Smooth muscle cell of the coronary artery (primary cell): ENCODE results near the gene SRPX. TPM values are rescaled to one million over a fixed set of nuclear protein-coding genes. Genes with fewer than 3 reads are reported as not detected.

Experiments
- total RNA-seq: library from RNA; depleted of rRNA; stranded (reverse); fragments of >200 nt; gene quantifications from 2 replicates; pipeline ENCODE4 v1.2.3, GENCODE V29; 2014; ENCODE audit warnings: low replicate concordance

SRPX gene
- total RNA-seq = 349 and 576 TPM in 2 replicates

GRCh38 chrX:38220415-38221390 lies at the start of gene SRPX:
Gene SRPX (minus strand): TSS chrX:38220871. CDS start chrX:38220792, 79 bp downstream.

Other genes starting within 250 kb of the SRPX start
- 0.35 and 0.60 TPM in 2 replicates for gene SYTL5, start 214.3 kb downstream of the SRPX start, total RNA-seq
- gene RPGR, start 106.6 kb upstream of the SRPX start, total RNA-seq = 2.3 and 4.4 TPM in 2 replicates
- not detected in 2 replicates for gene OTC, start 131.7 kb upstream of the SRPX start, total RNA-seq